CD4-positive, alpha-beta T cell treated with Interleukin-15 for 1 hour (primary cell): Measurements from ENCODE around the gene HSPB1.
"Not testable (repeated sequence)": the region's sequence is repeated elsewhere in the genome, so short reads cannot be mapped to it uniquely, and the experiment has no call there.

ENCODE experiments used
- DNase-seq: peaks from one replicate; pipeline ENCODE4 v3.0.0-alpha.2; 2020

Gene HSPB1

DNA sequence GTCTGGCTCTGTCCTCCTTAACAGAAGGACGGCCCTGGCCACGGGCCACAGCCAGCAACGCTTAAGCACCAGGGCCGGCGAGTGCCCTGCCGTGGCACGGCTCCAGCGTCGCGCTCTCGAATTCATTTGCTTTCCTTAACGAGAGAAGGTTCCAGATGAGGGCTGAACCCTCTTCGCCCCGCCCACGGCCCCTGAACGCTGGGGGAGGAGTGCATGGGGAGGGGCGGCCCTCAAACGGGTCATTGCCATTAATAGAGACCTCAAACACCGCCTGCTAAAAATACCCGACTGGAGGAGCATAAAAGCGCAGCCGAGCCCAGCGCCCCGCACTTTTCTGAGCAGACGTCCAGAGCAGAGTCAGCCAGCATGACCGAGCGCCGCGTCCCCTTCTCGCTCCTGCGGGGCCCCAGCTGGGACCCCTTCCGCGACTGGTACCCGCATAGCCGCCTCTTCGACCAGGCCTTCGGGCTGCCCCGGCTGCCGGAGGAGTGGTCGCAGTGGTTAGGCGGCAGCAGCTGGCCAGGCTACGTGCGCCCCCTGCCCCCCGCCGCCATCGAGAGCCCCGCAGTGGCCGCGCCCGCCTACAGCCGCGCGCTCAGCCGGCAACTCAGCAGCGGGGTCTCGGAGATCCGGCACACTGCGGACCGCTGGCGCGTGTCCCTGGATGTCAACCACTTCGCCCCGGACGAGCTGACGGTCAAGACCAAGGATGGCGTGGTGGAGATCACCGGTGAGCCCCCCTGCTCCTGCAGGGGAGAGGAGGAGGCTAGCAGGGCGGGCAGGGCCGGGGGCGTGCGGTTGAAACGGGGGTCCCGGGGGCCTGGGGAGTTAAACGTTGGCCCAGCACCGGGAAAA, at the start of gene HSPB1:
HSPB1 (plus strand) TSS at position 327 of the 855 bp plus-strand sequence; CDS start at position 367, 40 bp downstream.
- peak; percentile 84 for DNase-seq

DNA sequence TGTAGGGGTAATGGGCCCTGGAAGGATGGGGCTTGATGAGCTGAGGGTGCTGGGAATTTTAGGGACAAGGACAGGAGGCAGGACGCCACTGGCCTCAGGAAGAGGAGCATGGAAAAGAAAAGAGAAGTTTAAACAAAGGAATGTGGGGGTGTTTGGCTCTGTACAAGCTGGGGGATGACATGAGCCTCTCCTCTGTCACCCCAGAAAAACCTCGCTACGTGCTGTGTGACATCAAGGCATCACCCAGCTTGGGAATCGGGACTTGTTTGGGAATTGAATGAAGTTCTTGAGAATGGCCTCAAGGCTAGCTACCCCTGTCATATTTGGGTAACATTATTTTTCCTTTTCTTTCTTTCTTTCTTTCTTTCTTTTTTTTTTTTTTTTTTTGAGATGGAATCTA, 47.7 kb upstream of the HSPB1 start:
- no peak for DNase-seq

DNA sequence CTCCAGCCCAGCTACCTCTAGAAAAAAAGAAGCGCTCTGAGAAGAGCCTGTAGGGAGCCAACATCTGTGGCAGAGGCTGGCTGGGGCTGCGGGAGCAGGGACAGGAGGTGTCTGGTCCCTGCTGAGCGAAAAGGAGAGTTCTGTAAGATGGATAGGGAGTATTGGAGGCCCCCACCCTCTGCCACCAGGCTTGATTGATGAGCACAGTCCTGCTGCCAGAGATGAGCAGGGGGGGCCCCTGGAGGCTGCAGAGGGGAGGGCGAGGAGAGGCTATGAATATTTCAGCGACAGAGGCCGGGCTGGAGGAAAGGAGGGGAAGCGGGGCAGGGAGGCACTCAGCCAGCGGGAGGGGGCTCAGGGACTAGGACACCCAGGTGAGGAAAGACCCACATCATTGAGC, 44.5 kb upstream of the HSPB1 start:
- no peak for DNase-seq

DNA sequence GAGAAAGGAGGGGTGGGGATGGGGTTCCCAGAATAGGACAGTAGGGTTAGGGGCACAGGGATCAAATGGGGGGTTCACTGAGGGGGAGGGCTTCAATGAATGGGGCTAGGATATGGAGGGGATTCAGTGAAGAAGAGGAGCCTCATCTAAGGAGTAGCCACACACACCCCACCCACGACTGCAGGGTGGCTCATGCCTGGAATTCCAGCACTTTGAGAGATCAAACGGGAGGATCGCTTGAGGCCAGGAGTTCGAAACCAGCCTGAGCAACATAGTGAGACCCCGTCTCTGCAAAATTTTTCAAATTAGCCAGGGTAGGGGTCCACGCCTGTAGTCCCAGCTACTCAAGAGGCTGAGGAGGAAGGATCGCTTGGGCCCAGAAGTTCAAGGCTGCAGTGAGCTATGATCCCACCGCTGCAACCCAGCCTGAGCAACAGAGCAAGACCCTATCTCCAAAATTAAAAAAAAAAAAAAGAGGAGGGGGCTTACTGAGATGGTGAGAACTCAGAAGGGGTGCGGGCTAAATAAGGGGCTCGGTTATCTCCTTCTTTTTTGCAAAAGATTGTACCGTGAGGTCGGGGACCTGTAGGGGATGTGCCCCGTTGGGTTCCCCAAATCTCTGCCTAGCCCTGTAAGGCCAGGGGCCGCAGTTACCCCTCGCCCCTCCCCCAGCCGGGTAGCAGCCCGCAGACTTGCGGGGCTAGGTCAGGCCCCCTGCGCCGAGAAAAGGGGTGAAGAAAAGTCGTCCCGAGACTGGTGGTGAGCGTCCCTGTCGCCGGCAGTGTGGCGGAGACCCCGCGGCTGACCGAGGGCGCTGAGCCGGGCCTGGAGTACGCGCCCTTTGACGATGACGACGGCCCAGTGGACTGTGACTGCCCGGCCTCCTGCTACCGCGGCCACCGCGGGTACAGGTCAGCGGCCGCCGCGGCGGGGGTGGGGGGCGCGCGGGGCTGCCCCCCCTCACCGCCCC, 43.1 kb upstream of the HSPB1 start:
- DNase-seq = no peak

DNA sequence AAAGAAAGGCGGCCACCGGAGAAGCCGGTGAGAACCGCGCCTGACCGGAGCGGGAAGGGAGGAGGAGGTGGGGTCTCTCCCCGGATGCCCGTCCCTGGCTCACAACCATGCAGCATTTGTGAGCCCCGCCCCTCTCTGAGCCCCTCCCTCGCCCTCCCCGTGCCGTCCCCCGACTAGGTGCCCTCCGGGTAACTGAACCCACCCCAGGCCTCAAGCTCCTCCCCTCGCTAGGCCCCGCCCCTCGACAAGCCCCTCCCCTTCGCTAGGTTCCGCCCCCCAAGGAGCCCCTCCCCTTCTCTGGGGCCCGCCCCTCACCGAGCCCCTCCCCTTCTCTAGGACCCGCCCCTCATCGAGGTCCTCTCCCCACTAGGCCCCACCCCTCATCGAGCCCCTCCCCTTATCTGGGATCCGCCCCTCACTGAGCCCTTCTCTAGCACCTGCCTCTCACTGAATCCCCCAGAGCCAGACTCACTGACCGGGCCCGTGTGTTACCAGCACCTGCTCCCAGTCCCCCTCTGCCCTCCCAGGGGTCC, 42.2 kb upstream of the HSPB1 start:
- DNase-seq = peak; percentile 40

DNA sequence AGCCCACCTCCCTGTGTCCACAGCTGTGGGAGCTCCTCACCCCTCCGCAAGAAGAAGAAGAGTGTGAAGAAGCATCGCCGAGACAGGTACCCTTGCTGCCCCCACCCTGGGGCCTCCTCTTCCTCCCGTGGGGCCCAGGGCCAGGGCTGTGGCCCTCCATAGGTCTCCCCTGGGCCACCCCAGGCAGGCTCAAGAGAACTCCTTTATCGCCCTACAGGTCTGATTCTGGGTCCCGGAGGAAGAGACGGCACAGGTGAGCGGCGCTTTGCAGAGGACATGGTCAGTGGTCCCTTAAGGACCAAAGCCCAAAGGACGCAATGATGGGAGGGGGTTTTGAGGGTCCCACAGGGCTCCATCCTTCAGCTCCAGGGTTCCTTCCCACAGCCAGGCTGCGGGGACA, 41.1 kb upstream of the HSPB1 start:
- DNase-seq = no peak

DNA sequence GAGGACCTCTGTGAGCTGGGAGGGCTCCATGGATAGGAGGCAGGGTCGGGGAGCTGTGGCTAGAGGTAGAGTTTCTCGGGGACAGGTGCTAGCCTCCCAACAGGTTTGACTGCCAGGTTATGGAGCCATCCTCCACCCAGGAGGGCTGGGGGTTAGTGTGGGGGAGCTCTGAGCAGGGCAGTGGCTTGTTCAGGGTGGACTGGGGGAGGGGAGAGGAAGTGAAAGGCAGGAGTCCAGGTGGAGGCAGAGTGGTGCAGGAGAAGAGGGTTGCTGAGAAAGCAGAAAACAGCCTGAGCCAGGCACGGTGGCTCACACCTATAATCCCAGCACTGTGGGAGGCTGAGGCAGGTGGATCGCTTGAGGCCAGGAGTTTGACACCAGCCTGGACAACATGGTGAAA, 40.5 kb upstream of the HSPB1 start:
- DNase-seq = no peak

DNA sequence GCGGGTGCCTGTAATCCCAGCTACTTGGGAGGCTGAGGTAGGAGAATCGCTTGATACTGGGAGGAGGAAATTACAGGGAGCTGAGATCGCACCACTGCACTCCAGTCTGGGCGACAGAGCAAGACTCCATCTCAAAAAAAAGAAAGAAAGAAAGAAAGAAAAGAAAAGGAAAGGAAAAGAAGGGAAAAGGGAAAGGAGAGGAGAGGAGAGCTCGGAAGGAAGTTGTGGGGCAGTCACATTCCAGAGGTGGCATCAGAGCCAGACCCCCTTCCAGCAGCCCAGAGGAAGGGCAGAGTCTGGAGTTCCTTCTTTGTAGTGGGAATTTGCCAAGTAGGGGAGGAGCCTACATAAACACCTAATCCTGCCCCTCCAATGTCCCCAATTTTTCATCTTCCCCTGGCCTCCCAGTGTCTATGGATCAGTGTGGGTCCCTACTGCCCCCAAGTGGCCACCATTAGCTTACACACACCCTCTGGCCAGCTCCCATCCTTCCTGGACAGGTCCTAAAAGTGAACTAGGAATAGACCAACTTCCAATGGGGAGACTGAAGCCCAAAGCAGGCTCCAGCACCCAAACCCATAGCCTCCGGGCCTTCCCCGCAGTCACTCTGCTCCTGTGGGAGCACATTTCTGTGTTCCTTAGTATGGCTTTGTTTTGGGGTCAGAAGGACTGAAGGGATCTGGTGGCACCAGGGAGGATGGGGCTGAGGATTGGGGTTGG, 39.6 kb upstream of the HSPB1 start:
- DNase-seq = no peak

DNA sequence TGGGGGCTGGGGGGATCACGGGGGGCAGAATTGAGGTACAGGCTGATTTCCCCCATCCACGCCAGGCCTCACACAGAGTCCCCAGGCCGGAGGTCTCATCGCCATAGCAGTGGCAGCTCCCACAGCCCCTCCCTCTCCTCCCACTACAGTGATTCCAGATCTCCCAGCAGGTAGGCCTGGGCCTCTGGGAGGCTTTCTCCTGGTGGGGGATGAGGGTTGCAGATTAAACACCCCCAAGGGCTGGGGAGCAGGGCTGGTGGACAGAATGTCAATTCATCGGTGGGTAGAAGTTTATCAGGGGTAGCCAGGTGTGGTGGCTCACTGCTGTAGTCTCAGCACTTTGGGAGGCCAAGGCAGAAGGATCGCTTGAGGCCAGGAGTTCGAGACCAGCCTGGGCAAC, 37.2 kb upstream of the HSPB1 start:
- DNase-seq = no peak

DNA sequence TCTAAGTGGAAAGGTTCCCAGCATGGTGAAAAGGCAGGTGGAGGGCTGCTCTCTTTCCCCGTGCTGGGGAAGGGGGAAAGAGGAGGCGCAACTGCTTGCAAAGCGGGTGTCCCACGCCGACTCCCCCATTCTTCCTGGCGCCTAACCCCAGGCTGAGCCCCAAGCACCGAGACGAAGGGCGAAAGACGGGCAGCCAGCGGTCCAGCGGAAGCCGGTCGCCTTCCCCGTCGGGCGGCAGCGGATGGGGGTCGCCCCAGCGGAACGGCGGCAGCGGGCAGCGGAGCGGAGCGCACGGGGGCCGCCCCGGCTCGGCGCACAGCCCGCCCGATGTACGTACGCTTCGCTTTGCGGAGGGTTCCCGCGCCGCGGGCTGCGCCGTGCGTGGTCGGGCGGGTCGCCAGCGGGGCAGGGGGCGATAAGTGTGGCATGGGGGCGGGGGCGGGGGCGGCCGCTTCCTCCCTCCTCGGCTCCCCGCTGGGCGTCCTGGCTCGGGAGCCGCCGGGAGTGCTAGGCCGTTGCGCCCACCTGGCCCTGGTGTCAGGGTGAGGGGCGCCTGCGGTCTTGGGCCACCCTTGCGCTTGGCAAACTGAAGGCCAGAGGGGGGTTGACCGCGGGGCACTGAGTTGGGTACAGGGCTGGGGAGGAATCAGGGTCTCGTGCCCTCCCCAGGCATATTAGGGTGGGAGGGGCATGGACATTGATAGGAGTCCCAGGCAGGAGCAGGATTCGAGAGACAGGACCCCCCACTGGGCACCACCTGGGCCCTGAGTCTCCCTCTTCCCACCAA, 35.2 kb upstream of the HSPB1 start:
- DNase-seq = no peak

DNA sequence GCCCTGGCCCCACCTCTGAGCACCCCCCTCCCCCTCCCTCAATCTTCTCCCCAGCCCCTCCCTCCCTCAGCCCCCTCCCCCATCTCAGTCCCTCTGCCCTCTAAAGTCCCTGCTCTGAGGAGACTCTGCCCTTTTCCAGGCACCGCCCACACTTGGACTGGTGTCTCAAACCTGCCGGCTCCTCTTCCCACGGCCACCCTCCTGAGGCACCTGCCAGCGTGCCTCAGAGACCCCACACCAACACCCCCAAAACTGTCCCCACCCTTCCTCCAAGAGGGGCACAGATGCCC, 34.6 kb upstream of the HSPB1 start:
- no peak for DNase-seq

DNA sequence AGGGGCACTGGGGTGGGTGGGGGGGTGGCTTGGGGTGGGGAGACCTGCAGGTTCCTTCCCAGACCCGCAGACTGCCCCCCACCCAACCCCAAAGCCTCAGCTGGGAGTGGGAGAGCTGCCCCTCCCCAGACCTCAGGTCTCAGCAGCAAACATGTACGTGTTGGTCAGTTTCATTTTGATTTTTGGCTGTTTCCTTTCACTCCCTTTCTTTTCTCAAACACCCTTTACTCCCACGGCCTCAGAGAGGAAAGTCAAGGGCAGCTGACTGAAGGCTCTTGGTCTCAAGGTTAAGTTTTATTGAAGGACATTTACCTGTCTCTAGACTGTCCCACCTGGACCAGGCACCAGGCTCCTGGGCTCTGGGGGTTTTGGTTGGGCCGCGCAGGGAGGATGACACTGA, 34.1 kb upstream of the HSPB1 start:
- no peak for DNase-seq

DNA sequence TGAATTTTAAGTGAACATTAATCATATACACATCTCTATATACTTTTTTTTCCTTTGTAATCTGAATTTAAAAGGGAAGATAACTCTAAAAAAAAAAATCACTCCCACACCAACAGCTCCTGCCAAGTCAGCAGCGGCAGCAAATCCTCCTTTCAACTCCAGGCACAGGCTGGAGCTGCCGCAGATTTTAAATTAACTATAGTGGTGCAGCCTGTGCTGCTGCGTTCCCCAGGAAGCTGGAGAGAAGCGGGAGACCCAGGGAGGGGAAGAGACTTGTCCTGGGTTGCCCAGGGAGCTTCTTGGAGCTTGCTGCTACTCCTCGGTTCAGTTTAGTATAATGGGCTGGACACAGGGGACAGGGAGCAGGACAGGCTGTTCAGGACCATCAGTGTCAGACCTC, 32.6 kb upstream of the HSPB1 start:
- DNase-seq = no peak

DNA sequence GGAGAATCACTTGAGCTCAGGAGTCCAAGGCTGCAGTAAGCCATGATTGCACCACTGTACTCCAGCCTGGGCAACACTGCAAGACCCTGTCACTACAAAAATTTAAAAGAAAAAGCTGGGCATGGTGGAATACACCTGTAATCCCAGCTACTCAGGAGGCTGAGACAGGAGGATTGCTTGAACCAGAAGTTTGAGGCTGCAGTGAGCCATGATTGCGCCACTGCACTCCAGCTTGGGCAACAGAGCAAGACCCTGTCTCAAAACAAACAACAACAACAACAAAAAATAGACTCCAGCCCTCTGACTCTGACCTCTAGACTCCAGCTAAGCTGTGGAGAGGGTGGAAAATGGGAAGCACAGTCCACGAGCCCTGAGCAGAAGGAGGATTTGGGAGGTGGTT, 31.1 kb upstream of the HSPB1 start:
- not testable (repeated sequence) for DNase-seq

DNA sequence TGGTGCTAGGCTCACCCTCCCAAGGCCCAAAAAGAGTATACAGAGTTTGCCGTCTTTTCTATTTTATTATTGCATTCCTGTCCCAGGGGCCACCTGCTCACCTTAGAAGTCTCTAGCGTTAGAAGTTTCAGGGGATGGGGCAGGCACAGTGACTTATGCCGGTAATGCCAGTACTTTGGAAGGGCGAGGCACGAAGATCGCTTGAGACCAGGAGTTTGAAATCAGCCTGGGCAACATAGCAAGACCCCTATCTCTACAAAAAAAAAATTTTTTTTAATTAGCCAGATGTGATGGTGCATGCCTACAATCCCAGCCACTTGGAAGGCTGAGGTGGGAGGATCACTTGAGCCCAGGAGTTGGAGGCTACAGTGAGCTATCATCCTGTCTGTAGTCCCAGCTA, 30.3 kb upstream of the HSPB1 start:
- DNase-seq = no peak

DNA sequence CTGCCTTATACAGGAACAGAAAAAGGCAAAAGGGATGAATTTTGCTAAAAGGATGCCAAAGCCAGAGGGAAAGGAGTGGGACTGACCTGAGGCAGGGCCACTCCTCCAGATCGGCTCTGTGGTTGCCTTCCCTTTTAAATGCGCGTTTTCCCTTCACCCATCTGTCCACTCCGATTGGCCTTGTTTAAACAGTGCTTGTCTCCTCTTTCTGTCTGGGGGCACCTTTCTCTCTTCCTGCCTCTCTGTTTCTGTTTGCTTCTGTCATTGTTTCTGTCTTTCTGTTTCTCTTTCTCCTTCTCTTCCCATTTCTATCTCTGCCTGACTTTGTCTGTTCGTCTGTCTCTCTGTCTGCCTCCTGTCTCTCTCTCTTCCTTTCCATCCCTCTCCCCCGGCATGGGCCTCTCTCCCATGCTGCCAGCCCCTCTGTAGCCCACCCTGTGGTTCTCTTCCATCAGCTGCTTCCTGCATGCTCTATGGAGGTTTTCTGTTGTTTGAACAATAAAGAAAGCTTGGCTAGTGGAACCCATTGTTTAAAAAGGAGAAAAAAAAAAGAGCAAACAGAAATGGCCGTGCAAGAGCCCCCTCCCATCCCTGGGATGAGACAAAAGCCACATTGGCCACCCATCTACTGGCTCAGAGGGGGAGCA, 29.5 kb upstream of the HSPB1 start:
- no peak for DNase-seq

DNA sequence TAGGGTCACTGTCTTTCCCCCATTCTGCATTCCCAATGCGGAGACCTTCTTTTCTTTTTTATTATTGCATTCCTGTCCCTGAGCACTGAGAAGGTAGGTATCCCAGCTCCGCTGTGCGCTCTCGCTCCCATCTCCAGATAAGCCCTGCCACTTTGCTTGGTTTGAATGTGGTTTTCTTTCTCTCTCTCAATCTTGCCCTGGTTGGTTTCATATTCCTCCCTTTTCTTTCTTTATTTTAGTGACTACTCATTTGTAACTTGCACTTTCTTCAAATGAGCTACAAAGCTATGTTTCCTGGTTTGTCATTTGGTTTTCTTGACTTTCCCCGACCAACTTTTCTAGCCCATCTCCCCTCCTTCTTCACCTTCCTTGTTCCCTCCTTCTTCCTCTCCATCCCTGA, 29.0 kb upstream of the HSPB1 start:
- DNase-seq = no peak

DNA sequence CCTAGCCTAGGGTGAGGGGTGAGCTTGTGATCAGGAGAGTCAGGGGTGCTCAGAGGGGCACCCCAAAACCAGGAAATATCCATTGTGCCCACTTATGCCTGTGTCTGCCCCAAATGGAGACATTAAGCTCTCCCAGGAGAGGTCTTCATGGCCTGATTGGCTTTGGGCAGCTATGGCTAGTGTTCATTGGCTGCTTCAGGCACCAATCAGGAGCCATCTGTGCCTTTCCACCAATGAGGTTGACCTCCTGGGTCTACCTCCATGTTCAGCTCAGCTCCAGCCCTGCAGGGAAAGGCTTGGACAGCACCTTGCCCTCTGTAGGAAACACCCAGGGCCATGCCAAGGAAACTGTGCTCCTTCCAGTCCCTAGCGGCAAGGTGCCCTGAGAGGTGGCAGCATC, 23.9 kb upstream of the HSPB1 start:
- no peak for DNase-seq

DNA sequence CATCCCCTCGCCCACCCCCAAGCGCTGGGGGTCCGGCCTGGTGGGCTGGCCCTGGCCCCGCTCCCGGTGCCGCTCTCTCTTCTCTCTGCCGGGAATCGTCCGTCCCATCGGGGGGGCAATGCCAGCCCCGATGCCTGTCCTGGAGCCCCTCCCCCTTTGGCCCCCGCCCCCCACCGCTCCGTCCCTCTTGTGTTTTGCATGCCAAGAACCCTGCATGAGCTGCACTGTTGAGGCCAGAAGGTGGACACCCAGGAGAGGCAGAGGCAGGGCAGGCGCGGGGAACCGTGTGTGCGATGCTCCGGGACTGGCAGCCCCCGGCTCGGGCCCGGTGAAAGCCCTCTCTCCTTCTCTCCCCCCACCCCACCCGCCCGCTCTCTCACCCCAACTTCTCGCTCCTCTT, 22.1 kb upstream of the HSPB1 start:
- no peak for DNase-seq

DNA sequence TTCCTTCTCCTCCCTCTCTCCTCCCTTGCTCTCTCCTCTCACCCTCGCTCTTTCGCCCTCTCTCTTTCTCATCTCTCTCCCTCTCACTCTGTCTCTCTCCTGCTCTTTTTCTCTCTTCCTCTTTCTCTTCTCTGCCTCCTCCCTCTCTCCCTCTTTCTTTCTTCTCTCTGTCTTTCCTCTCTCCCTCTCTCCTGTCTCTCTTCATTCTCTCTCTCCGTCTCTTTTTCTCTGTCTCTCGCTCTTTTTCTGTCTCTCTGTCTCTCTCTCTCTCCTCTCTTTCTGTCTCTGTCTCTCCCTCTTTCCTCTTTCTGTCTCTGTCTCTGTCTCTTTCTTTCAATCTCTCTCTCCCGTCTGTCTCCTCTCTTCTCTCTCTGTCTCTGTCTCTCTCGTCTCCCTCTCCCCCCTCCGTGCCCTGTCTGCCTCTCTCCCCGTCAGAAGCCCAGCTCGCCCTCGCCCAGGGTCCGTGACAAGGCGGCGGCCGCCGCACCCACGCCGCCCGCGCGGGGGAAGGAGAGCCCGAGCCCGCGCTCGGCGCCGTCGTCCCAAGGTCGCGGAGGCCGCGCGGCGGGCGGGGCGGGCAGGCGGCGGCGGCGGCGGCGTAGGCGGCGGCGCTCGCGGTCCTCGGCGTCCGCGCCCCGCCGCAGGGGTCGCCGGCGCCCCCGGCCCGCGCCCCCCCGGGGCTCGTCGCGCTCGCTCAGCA, 21.3 kb upstream of the HSPB1 start:
- no peak for DNase-seq

DNA sequence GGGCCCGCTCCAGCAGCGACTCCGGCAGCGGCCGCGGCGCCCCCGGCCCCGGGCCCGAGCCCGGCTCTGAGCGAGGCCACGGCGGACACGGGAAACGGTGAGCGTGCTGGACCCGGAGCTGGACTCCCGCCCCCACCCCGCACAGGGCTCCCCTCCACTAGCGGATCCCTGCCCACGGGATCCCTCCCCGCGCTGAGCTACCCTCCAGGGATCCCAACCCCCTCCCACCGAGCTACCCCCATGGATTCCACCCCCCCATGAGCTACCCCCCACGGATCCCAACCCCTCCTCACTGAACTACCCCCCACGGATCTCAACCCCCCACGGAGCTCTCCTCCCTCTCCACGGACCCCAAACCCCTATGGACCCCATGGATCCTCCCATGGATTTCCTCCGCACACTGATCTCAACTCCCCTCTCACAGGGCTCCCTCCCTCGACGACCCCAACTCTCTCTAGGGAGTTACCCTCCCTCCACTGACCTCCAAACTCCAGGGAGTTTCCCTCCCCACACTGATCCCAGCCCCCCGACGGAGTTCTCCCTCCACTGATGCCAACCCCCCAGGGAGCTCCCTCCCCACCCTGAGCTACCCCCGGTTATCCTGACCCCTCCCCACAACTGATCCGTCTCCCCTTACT, 20.6 kb upstream of the HSPB1 start:
- DNase-seq = no peak
